ENCODE measurements around the gene POU2AF2.

POU2AF2 gene

DNA sequence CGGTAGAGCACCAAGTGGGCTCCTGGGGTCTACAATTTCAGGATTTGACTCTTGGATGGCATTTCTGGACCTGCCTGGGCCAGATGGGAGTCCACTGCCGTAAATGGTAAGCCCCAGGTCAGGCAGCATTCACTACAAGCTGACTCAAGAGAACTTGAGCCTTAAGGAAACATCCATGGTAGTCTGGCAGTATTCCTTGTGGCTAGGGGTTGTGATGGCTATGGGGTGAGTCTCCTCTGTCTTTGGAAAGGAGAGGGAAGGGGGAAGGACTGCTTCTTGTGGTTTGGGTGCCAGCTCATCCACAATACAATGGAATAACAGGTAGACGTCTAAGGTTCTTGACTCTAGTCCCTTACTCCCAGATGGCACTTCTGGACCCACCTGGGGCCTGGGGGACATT lies 32.3 kb upstream of the POU2AF2 start:
- CTCF ChIA-PET, result no interaction called here

GRCh38 chr11:111220721-111221120 lies 24.8 kb upstream of the POU2AF2 start:
- Histone ChIP-seq H3K9me3 (ENCODE audit: control insufficient read depth, insufficient read depth, low read depth, low read length) (no peaks in the 10 kb centered on the region), H3K4me1 (ENCODE audit: control insufficient read depth, insufficient read depth, low read length) (no peaks in the 10 kb centered on the region), H3K27ac (ENCODE audit: extremely low read depth, low read depth, low read length) (no peak overlapping the region), H3K4me3 (ENCODE audit: low read depth, low read length) (no peak overlapping the region), H3K36me3 (ENCODE audit: control insufficient read depth in 2 of 2, insufficient read depth in 1 of 2, low read length in 2 of 2) (no peaks in the 10 kb centered on the region)
- TF ChIP-seq ZNF510 (tag by site-specific recombination; IDR thresholded peaks at IDR 0.05; ENCODE audit: insufficient replicate concordance), result no peak
- TF ChIP-seq ZNF404 (tag by site-specific recombination; IDR thresholded peaks at IDR 0.05), result no peak
- no peak for TF ChIP-seq HOXA7 (CRISPR knock-in tag; IDR thresholded peaks at IDR 0.05; ENCODE audit: borderline replicate concordance)
- no peak for TF ChIP-seq KLF7 (tag by site-specific recombination; IDR thresholded peaks at IDR 0.05; ENCODE audit: borderline replicate concordance)
- ChIA-PET POLR2A (no interaction called here), CTCF (interaction anchor here (1.6 to 2.0 kb wide), 2 partner anchors 10 to 225 kb away, joined by 3 to 6 read pairs; no protein-coding TSS in a partner anchor)

More for the DNA sequence above, 32.3 kb upstream of the POU2AF2 start:
- Histone ChIP-seq H3K4me3 (ENCODE audit: low read depth, low read length) (no peak overlapping the region), H3K4me1 (ENCODE audit: control insufficient read depth, insufficient read depth, low read length) (no peaks in the 10 kb centered on the region), H3K9me3 (ENCODE audit: control insufficient read depth, insufficient read depth, low read depth, low read length) (no peaks in the 10 kb centered on the region), H3K36me3 (ENCODE audit: control insufficient read depth in 2 of 2, insufficient read depth in 1 of 2, low read length in 2 of 2) (no peaks in the 10 kb centered on the region), H3K27ac (ENCODE audit: extremely low read depth, low read depth, low read length) (no peak overlapping the region)
- TF ChIP-seq ZNF404 (tag by site-specific recombination; IDR thresholded peaks at IDR 0.05) (no peak), ZNF747 (tag by site-specific recombination; IDR thresholded peaks at IDR 0.05) (no peak), ZNF24 (tag by site-specific recombination; IDR thresholded peaks at IDR 0.05) (no peak), ZNF677 (tag by site-specific recombination; IDR thresholded peaks at IDR 0.05) (no peak), ZNF26 (tag by site-specific recombination; IDR thresholded peaks at IDR 0.05) (no peak), ZNF132 (tag by site-specific recombination; IDR thresholded peaks at IDR 0.05; ENCODE audit: borderline replicate concordance) (no peak), ZBTB10 (tag by site-specific recombination; IDR thresholded peaks at IDR 0.05) (no peak), ZNF221 (tag by site-specific recombination; IDR thresholded peaks at IDR 0.05; ENCODE audit: borderline replicate concordance) (no peak), ZNF121 (tag by site-specific recombination; IDR thresholded peaks at IDR 0.05) (no peak), ZNF629 (tag by site-specific recombination; IDR thresholded peaks at IDR 0.05) (no peak), KLF7 (tag by site-specific recombination; IDR thresholded peaks at IDR 0.05; ENCODE audit: borderline replicate concordance) (no peak), ZNF174 (tag by site-specific recombination; IDR thresholded peaks at IDR 0.05) (no peak), ZNF561 (tag by site-specific recombination; IDR thresholded peaks at IDR 0.05; ENCODE audit: borderline replicate concordance) (no peak), ZNF664 (tag by site-specific recombination; IDR thresholded peaks at IDR 0.05) (no peak), ZSCAN16 (tag by site-specific recombination; IDR thresholded peaks at IDR 0.05) (no peak), ZBTB6 (tag by site-specific recombination; IDR thresholded peaks at IDR 0.05) (no peak), MEIS1 (CRISPR knock-in tag; IDR thresholded peaks at IDR 0.05; ENCODE audit: borderline replicate concordance) (no peak), ZNF266 (tag by site-specific recombination; IDR thresholded peaks at IDR 0.05; ENCODE audit: low read depth) (no peak)
- TF ChIP-seq, protein P1, sequence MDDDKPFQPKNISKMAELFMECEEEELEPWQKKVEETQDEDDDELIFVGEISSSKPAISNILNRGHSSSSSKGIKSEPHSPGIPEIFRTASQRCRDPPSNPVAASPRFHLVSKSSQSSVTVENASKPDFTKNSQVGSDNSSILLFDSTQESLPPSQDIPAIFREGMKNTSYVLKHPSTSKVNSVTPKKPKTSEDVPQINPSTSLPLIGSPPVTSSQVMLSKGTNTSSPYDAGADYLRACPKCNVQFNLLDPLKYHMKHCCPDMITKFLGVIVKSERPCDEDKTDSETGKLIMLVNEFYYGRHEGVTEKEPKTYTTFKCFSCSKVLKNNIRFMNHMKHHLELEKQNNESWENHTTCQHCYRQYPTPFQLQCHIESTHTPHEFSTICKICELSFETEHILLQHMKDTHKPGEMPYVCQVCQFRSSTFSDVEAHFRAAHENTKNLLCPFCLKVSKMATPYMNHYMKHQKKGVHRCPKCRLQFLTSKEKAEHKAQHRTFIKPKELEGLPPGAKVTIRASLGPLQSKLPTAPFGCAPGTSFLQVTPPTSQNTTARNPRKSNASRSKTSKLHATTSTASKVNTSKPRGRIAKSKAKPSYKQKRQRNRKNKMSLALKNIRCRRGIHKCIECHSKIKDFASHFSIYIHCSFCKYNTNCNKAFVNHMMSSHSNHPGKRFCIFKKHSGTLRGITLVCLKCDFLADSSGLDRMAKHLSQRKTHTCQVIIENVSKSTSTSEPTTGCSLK (tag by site-specific recombination; IDR thresholded peaks at IDR 0.05), result no peak
- POLR2A ChIA-PET, result no interaction called here

Data from HEK293 (cell line).